ENCODE measurements around the gene FRMPD4.
A peak's percentile ranks its signal among the peaks of the same experiment; 100 is the strongest.
"Not testable (repeated sequence)": the region's sequence is repeated elsewhere in the genome, so short reads cannot be mapped to it uniquely, and the experiment has no call there.

FRMPD4 gene

GRCh38 chrX:12153317-12153716, 15.0 kb downstream of the FRMPD4 start:
- no peak overlapping the region for H3K4me3 ChIP-seq (replicated peaks in 1 of 2; ENCODE audit: low read depth in 2 of 2, low read length in 2 of 2)
- no peak for DNase-seq (ENCODE audit: low read depth in 2 of 2)
- TF ChIP-seq, protein P1, sequence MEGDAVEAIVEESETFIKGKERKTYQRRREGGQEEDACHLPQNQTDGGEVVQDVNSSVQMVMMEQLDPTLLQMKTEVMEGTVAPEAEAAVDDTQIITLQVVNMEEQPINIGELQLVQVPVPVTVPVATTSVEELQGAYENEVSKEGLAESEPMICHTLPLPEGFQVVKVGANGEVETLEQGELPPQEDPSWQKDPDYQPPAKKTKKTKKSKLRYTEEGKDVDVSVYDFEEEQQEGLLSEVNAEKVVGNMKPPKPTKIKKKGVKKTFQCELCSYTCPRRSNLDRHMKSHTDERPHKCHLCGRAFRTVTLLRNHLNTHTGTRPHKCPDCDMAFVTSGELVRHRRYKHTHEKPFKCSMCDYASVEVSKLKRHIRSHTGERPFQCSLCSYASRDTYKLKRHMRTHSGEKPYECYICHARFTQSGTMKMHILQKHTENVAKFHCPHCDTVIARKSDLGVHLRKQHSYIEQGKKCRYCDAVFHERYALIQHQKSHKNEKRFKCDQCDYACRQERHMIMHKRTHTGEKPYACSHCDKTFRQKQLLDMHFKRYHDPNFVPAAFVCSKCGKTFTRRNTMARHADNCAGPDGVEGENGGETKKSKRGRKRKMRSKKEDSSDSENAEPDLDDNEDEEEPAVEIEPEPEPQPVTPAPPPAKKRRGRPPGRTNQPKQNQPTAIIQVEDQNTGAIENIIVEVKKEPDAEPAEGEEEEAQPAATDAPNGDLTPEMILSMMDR (IDR thresholded peaks at IDR 0.05; ENCODE audit: low read depth, low read length) = no peak

DNA sequence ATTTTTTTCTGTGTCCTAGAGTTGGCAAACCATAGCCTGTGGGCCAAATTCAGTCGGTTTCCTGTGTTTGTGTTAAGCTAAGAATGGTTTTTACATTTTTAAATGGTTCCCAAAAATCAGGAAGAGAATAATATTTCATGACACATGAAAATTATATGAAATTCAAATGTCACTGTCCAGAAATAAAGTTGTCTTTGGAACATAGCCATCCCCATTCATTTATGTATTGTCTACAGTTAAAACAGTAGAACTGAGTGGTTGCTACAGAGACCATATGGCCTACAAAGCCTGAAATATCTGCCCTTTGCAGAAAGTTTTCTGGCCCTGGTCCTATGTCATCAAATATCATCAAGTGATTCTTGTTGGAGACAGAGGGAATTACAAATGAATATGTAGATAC, 15.5 kb downstream of the FRMPD4 start:
- peak; percentile 31 to 55 for DNase-seq (ENCODE audit: low read depth in 2 of 2)
- no peak overlapping the region for H3K4me3 ChIP-seq (replicated peaks in 1 of 2; ENCODE audit: low read depth in 2 of 2, low read length in 2 of 2)
- TF ChIP-seq, protein P1 (IDR thresholded peaks at IDR 0.05; ENCODE audit: low read depth, low read length) = no peak

- no peak overlapping the region for H3K4me3 ChIP-seq (replicated peaks in 1 of 2; ENCODE audit: low read depth in 2 of 2, low read length in 2 of 2)
- TF ChIP-seq, protein P1 (IDR thresholded peaks at IDR 0.05; ENCODE audit: low read depth, low read length) = no peak
- no peak for DNase-seq (ENCODE audit: low read depth in 2 of 2)
Measured at GRCh38 chrX:12159799-12160198, 21.5 kb downstream of the FRMPD4 start.

GRCh38 chrX:12162420-12162819, 24.1 kb downstream of the FRMPD4 start:
- no peak overlapping the region for H3K4me3 ChIP-seq (replicated peaks in 1 of 2; ENCODE audit: low read depth in 2 of 2, low read length in 2 of 2)
- TF ChIP-seq, protein P1 (IDR thresholded peaks at IDR 0.05; ENCODE audit: low read depth, low read length) = no peak
- DNase-seq (ENCODE audit: low read depth in 2 of 2) = peak in 1 of 2 donors; percentile 17

- not testable (repeated sequence) for H3K4me3 ChIP-seq (replicated peaks in 1 of 2; ENCODE audit: low read depth in 2 of 2, low read length in 2 of 2); DNase-seq (ENCODE audit: low read depth in 2 of 2)
Measured at GRCh38 chrX:12164180-12164579, 25.9 kb downstream of the FRMPD4 start.

GRCh38 chrX:12170755-12171154, 32.5 kb downstream of the FRMPD4 start:
- TF ChIP-seq, protein P1 (IDR thresholded peaks at IDR 0.05; ENCODE audit: low read depth, low read length) = no peak
- no peak for DNase-seq (ENCODE audit: low read depth in 2 of 2)
- H3K4me3 ChIP-seq (replicated peaks in 1 of 2; ENCODE audit: low read depth in 2 of 2, low read length in 2 of 2) = no peak overlapping the region

- H3K4me3 ChIP-seq (replicated peaks in 1 of 2; ENCODE audit: low read depth in 2 of 2, low read length in 2 of 2) = no peak overlapping the region
- no peak for DNase-seq (ENCODE audit: low read depth in 2 of 2)
- TF ChIP-seq, protein P1 (IDR thresholded peaks at IDR 0.05; ENCODE audit: low read depth, low read length) = no peak
Measured at GRCh38 chrX:12174358-12174757, 36.1 kb downstream of the FRMPD4 start.

Data from cardiac fibroblast (primary cell).